Ovary (tissue), 9 donors: ENCODE measurements around the gene EPS8L3. TPM values are rescaled to one million over a fixed set of nuclear protein-coding genes. Genes with fewer than 3 reads are reported as not detected.
A peak's percentile ranks its signal among the peaks of the same experiment; 100 is the strongest.

Source experiments
- DNase-seq, 5 donors: peaks; one replicate each; pipeline ENCODE4 v3.0.0-alpha.2; 2019 to 2020
- H3K27ac ChIP-seq, 2 donors: fragments of 200-600 bp; one replicate each; pipeline versions ENCODE4 v1.5.1 to v1.8.0; 2019 to 2022
- H3K27me3 ChIP-seq: fragments of 200-600 bp; one replicate; pipeline ENCODE4 v1.8.0; 2022
- H3K36me3 ChIP-seq: fragments of 200-600 bp; sonication (generic); one replicate; pipeline ENCODE4 v1.5.1; 2019
- H3K4me1 ChIP-seq: one replicate; pipeline ENCODE4 v1.8.1; 2013; ENCODE audit warnings: mild to moderate bottlenecking, moderate library complexity; ENCODE audit not compliant: insufficient read depth
- H3K4me3 ChIP-seq: fragments of 200-600 bp; sonication (generic); one replicate; pipeline ENCODE4 v1.5.1; 2017
- H3K9me3 ChIP-seq, 2 donors: fragments of 200-600 bp in 1 of 2; sonication (generic) in 1 of 2; one replicate each; pipeline versions ENCODE4 v1.5.1 to v1.8.1; 2013 to 2019; ENCODE audit warnings: mild to moderate bottlenecking in 1 of 2, moderate library complexity in 1 of 2
- EP300 ChIP-seq: sonication (generic); formaldehyde crosslinking; IDR thresholded peaks from one replicate; pipeline ENCODE4 v1.6.1; 2017; ENCODE audit warnings: antibody characterized with exemption
- POLR2A ChIP-seq: fragments of 450-650 bp; IDR thresholded peaks from one replicate; pipeline ENCODE4 v1.6.1; 2017; ENCODE audit warnings: antibody characterized with exemption, mild to moderate bottlenecking, moderate library complexity
- WGBS, 3 donors: extraction: QIAGEN DNeasy Blood & Tissue Kit in 1 of 3; methylation state at CpG; one replicate each; pipeline versions ENCODE4 v1.1.5 to v1.1.7; 2013 to 2017; 5-methylcytosine and 5-hydroxymethylcytosine counted together
- intact Hi-C, 4 donors: fragments of 100-400 bp; cut with DNase I; formaldehyde crosslinking; loops; one replicate each; pipeline versions ENCODE4 v1.11.0 to v1.15.1; 2022 to 2023
- polyA plus RNA-seq, 2 donors: library from polyadenylated mRNA; stranded (reverse); fragments of 200-250 nt in 1 of 2; fragments of 350-450 nt in 1 of 2; fragmentation: Illumina TruSeq in 1 of 2; extraction: RNeasy Lipid Tissue Mini Kit (QIAGEN cat#74804) in 1 of 2; gene quantifications; one replicate each; pipeline ENCODE4 v1.2.3, GENCODE V29; 2013 to 2014
- total RNA-seq, 7 donors: library from RNA; depleted of rRNA in 2 of 7; stranded (reverse); fragments of >200 nt in 2 of 7; fragmentation: NEBNext Ultra II Directional in 3 of 7; extraction: Animal tissue kit (Norgen Biotek cat#: 25700) in 3 of 7; gene quantifications; one replicate each; pipeline versions ENCODE4 v1.1.0 to v1.2.4, GENCODE V29; 2016 to 2023
- TF ChIP-seq, protein P1 (sequence below), 3 donors: fragments of 450-650 bp in 2 of 3; fragments of 200-600 bp in 1 of 3; IDR thresholded peaks; one replicate each; pipeline versions ENCODE4 v1.5.1 to v1.8.0; 2016 to 2022; ENCODE audit warnings: antibody characterized with exemption in 3 of 3, mild to moderate bottlenecking in 1 of 3
- donor health status: DM: no; HTN: no; CAD: no; lungs with moderate emphysema.
- donor health status: DM: no; HTN: no; CAD: no.
- donor health status: Bipolar disorder and iron deficiency.
- donor health status: DM: yes; HTN: yes; CAD: no.
- donor health status: DM: no; HTN: no; CAD: no.
- donor health status: DM: yes; HTN: yes; CAD: no.

Gene EPS8L3
- total and polyA plus RNA-seq, 9 donors, result 0.05 to 1.9 (median 0.52) TPM; not detected in 2

GRCh38 chr1:109721042-109721441 lies 42.7 kb downstream of the EPS8L3 start:
- Histone ChIP-seq H3K27me3 (no peaks in the 10 kb centered on the region), H3K9me3 (no peaks in the 10 kb centered on the region), H3K4me1 (peaks cover 11% of the 10 kb centered on the region), H3K27ac (no peak overlapping the region), H3K4me3 (no peak overlapping the region), H3K36me3 (no peaks in the 10 kb centered on the region)
- no peak for DNase-seq
- TF ChIP-seq, protein P1, sequence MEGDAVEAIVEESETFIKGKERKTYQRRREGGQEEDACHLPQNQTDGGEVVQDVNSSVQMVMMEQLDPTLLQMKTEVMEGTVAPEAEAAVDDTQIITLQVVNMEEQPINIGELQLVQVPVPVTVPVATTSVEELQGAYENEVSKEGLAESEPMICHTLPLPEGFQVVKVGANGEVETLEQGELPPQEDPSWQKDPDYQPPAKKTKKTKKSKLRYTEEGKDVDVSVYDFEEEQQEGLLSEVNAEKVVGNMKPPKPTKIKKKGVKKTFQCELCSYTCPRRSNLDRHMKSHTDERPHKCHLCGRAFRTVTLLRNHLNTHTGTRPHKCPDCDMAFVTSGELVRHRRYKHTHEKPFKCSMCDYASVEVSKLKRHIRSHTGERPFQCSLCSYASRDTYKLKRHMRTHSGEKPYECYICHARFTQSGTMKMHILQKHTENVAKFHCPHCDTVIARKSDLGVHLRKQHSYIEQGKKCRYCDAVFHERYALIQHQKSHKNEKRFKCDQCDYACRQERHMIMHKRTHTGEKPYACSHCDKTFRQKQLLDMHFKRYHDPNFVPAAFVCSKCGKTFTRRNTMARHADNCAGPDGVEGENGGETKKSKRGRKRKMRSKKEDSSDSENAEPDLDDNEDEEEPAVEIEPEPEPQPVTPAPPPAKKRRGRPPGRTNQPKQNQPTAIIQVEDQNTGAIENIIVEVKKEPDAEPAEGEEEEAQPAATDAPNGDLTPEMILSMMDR (IDR thresholded peaks at IDR 0.05), result no peak
- TF ChIP-seq EP300, result no peak
- TF ChIP-seq POLR2A, result no peak
- 86% methylated on average over 5 of the region's 5 CpGs for WGBS, 3 donors
- intact Hi-C loops, result no loop called here

DNA sequence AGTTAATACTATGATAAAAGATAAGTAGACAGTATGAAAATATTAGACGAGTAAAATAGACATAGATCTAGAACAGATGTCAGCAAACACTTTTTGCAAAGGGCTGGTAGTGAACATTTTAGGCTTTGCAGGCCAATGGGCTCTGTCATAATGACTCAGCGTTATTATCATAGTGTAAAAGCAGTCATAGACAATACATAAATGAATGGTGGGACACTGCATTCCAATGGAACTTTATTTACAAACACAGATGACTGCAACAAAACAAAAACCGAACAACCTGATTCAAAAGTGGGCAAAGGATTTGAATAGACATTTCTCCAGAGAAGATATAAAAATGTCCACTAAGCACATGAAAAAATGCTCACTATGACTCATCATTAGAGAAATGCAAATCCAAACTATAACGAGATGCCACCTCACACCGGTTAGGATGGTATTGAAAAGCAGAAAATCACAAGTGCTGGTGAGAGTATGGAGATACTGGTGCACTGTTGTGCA lies 44.3 kb downstream of the EPS8L3 start:
- 50 to 61% (median 51%) methylated on average over 5 of the region's 5 CpGs for WGBS, 3 donors
- intact Hi-C loops, result no loop called here
- DNase-seq, result no peak
- TF ChIP-seq, protein P1 (IDR thresholded peaks at IDR 0.05), result no peak
- TF ChIP-seq EP300 (no peak), POLR2A (no peak)
- H3K4me1 ChIP-seq, result peaks cover 15% of the 10 kb centered on the region
- H3K27ac ChIP-seq, result no peak overlapping the region
- H3K36me3 ChIP-seq, result no peaks in the 10 kb centered on the region
- no peaks in the 10 kb centered on the region for H3K9me3 ChIP-seq
- no peaks in the 10 kb centered on the region for H3K27me3 ChIP-seq
- H3K4me3 ChIP-seq, result no peak overlapping the region

DNA sequence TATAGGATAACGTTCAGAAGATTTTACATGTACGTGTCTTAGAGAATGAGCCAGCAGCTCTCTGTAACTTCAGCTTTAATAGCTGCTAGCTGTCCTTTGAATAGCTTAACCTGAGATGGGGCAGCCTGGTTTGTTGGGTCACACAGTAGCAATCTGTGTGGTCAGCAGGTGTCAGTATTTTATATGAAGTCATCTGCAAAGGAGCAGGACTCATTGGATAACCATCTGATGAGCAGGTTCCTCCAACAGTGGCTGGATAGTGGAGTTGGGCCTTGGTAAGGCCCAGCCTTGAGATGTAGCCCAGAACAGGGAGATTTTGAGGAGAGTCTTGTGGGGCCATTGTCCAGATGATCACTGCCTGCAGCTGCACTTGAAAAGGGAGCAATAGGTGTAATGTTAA lies 45.2 kb downstream of the EPS8L3 start:
- Histone ChIP-seq H3K27me3 (no peaks in the 10 kb centered on the region), H3K36me3 (no peaks in the 10 kb centered on the region), H3K27ac (no peak overlapping the region), H3K4me3 (no peak overlapping the region), H3K4me1 (peaks cover 15% of the 10 kb centered on the region), H3K9me3 (no peaks in the 10 kb centered on the region)
- intact Hi-C loops, result no loop called here
- no peak for DNase-seq
- 90 to 93% (median 92%) methylated on average over 2 of the region's 2 CpGs for whole genome bisulfite sequencing, 3 donors
- TF ChIP-seq POLR2A (no peak), EP300 (no peak)
- TF ChIP-seq, protein P1 (IDR thresholded peaks at IDR 0.05), result no peak

- TF ChIP-seq EP300 (no peak), POLR2A (no peak)
- TF ChIP-seq, protein P1 (IDR thresholded peaks at IDR 0.05), result no peak
- Histone ChIP-seq H3K9me3 (no peaks in the 10 kb centered on the region), H3K27me3 (no peaks in the 10 kb centered on the region), H3K4me3 (no peak overlapping the region), H3K4me1 (peaks cover 15% of the 10 kb centered on the region), H3K27ac (peak overlapping the region in 1 of 2 donors; percentile 26), H3K36me3 (no peaks in the 10 kb centered on the region)
- no peak for DNase-seq
- intact Hi-C loops, result no loop called here
- whole genome bisulfite sequencing, 3 donors, result 87 to 95% (median 88%) methylated on average over 5 of the region's 5 CpGs
Measured at GRCh38 chr1:109717729-109718128, 46.0 kb downstream of the EPS8L3 start.
